Transverse colon (tissue), 4 donors: ENCODE results near the gene SPNS3. TPM values are rescaled to one million over a fixed set of nuclear protein-coding genes. Genes with fewer than 3 reads are reported as not detected.

Experiments
- DNase-seq: peaks from one replicate; pipeline ENCODE4 v3.0.0-alpha.2; 2019
- H3K27ac ChIP-seq, 4 donors: fragments of 200-600 bp; sonication (generic); 2 replicates each; pipeline ENCODE4 v1.5.1; 2016 to 2018; ENCODE audit warnings: inconsistent platforms in 4 of 4
- H3K27me3 ChIP-seq: fragments of 200-600 bp; sonication (generic); 2 replicates; pipeline ENCODE4 v1.5.1; 2017; ENCODE audit warnings: inconsistent platforms
- H3K36me3 ChIP-seq, 4 donors: fragments of 200-600 bp; sonication (generic); 2 replicates each; pipeline ENCODE4 v1.5.1; 2017 to 2019; ENCODE audit warnings: inconsistent platforms in 4 of 4
- H3K4me1 ChIP-seq, 4 donors: fragments of 200-600 bp; sonication (generic); 2 replicates each; pipeline ENCODE4 v1.5.1; 2017 to 2020; ENCODE audit warnings: inconsistent platforms in 4 of 4
- H3K4me3 ChIP-seq, 4 donors: fragments of 200-600 bp; sonication (generic); 1 replicate in 1 of 4; 2 replicates in 3 of 4; pipeline versions ENCODE4 v1.5.1 to v1.6.1; 2017 to 2019; ENCODE audit warnings: inconsistent platforms in 4 of 4
- H3K9me3 ChIP-seq, 2 donors: fragments of 200-600 bp; sonication (generic); 2 replicates each; pipeline ENCODE4 v1.5.1; 2017 to 2019; ENCODE audit warnings: inconsistent platforms in 2 of 2
- CTCF ChIP-seq, 5 experiments: fragments of 200-600 bp in 3 of 5; fragments of 450-650 bp in 2 of 5; sonication (generic) in 3 of 5; IDR thresholded peaks; 1 replicate in 2 of 5; 2 replicates in 3 of 5; pipeline ENCODE4 v1.5.1; 2016 to 2017; ENCODE audit warnings: antibody characterized with exemption in 5 of 5, inconsistent platforms in 3 of 5, mild to moderate bottlenecking in 2 of 5, moderate library complexity in 1 of 5
- EP300 ChIP-seq: sonication (generic); formaldehyde crosslinking; IDR thresholded peaks from one replicate; pipeline ENCODE4 v1.6.1; 2017; ENCODE audit warnings: antibody characterized with exemption, low read depth
- POLR2A ChIP-seq: fragments of 450-650 bp; IDR thresholded peaks from one replicate; pipeline ENCODE4 v1.6.1; 2016; ENCODE audit warnings: antibody characterized with exemption, mild to moderate bottlenecking, moderate library complexity
- POLR2AphosphoS5 ChIP-seq, 3 donors: sonication (generic); formaldehyde crosslinking; IDR thresholded peaks; one replicate each; pipeline ENCODE4 v1.6.1; 2016; ENCODE audit warnings: antibody characterized with exemption in 3 of 3
- WGBS, 2 donors: methylation state at CpG; one replicate each; pipeline ENCODE4 v1.1.5; 2018; ENCODE audit warnings: low coverage in 1 of 2; 5-methylcytosine and 5-hydroxymethylcytosine counted together
- in situ Hi-C, 4 donors: fragments of 200-750 bp; cut with MboI; loops; one replicate each; pipeline versions ENCODE4 v1.15.0 to v1.15.1; 2017; ENCODE audit warnings: low sequenced_read_pairs in 3 of 4, low pct_ligation_motif_present in 1 of 4, low pct_unique_long_range_greater_than_20kb in 1 of 4
- intact Hi-C: fragments of 100-400 bp; cut with DNase I; formaldehyde crosslinking; loops from one replicate; pipeline ENCODE4 v1.15.1; 2023; ENCODE audit warnings: low total_unique reads
- total RNA-seq, 4 donors: library from RNA; depleted of rRNA; stranded (reverse); fragments of >200 nt; gene quantifications; one replicate each; pipeline ENCODE4 v1.1.0, GENCODE V29; 2016

The SPNS3 gene
- total RNA-seq, 4 donors from 2014 or later, result not detected

GRCh38 chr17:4510618-4510941 lies 76.8 kb downstream of the SPNS3 start:
- H3K4me3 ChIP-seq, result no peak overlapping the region
- H3K9me3 ChIP-seq, result no peaks in the 10 kb centered on the region
- H3K36me3 ChIP-seq, result no peaks in the 10 kb centered on the region
- intact Hi-C loops, result no loop called here
- H3K4me1 ChIP-seq, result no peaks in the 10 kb centered on the region
- TF ChIP-seq POLR2A, result no peak
- no peak for TF ChIP-seq EP300
- no peak for TF ChIP-seq CTCF (IDR thresholded peaks at IDR 0.05)
- TF ChIP-seq POLR2AphosphoS5 (IDR thresholded peaks at IDR 0.05), result no peak
- H3K27me3 ChIP-seq, result no peaks in the 10 kb centered on the region
- in situ Hi-C loops, result no loop called here
- no peak for DNase-seq
- H3K27ac ChIP-seq, result no peak overlapping the region
- 78% methylated on average over 10 of the region's 11 CpGs; no CpG with 5 or more reads in 1 of the 2 donors for WGBS, 2 donors

- WGBS, 2 donors, result 79 to 92% methylated on average over 5 to 10 of the region's 10 CpGs
- no peaks in the 10 kb centered on the region for H3K36me3 ChIP-seq
- H3K4me1 ChIP-seq, result no peaks in the 10 kb centered on the region
- in situ Hi-C loops, result no loop called here
- no peaks in the 10 kb centered on the region for H3K27me3 ChIP-seq
- H3K27ac ChIP-seq, result no peak overlapping the region
- H3K4me3 ChIP-seq, result no peak overlapping the region
- TF ChIP-seq EP300, result no peak
- no peak for TF ChIP-seq POLR2A
- no peak for TF ChIP-seq CTCF (IDR thresholded peaks at IDR 0.05)
- no peak for TF ChIP-seq POLR2AphosphoS5 (IDR thresholded peaks at IDR 0.05)
- no peaks in the 10 kb centered on the region for H3K9me3 ChIP-seq
- no peak for DNase-seq
- intact Hi-C loops, result no loop called here
These were observed 77.6 kb downstream of the SPNS3 start for GRCh38 chr17:4511199-4511932.

GRCh38 chr17:4512156-4513112 lies 78.7 kb downstream of the SPNS3 start:
- DNase-seq, result no peak
- no peaks in the 10 kb centered on the region for H3K27me3 ChIP-seq
- no peaks in the 10 kb centered on the region for H3K4me1 ChIP-seq
- H3K9me3 ChIP-seq, result no peaks in the 10 kb centered on the region
- H3K36me3 ChIP-seq, result no peaks in the 10 kb centered on the region
- no peak overlapping the region for H3K27ac ChIP-seq
- intact Hi-C loops (no loop called here), in situ Hi-C loops (no loop called here)
- H3K4me3 ChIP-seq, result no peak overlapping the region
- 87 to 100% methylated on average over 1 to 31 of the region's 31 CpGs for WGBS, 2 donors
- TF ChIP-seq POLR2A (no peak), POLR2AphosphoS5 (IDR thresholded peaks at IDR 0.05) (no peak), CTCF (IDR thresholded peaks at IDR 0.05) (no peak), EP300 (no peak)
